ENCODE results near the gene ADGRD1.

ADGRD1 gene

GRCh38 chr12:131027876-131028586, 74.3 kb downstream of the ADGRD1 start:
- no peak for TF ChIP-seq RAD21 (IDR thresholded peaks at IDR 0.05; ENCODE audit: low read depth)
- TF ChIP-seq FOXM1 (IDR thresholded peaks at IDR 0.05; ENCODE audit: borderline replicate concordance, low read depth), result no peak
- TF ChIP-seq REST (IDR thresholded peaks at IDR 0.05; ENCODE audit: low read depth), result no peak
- TF ChIP-seq MAX (IDR thresholded peaks at IDR 0.05), result no peak
- TF ChIP-seq EGR1 (IDR thresholded peaks at IDR 0.05), result no peak

GRCh38 chr12:131028587-131029338, 75.1 kb downstream of the ADGRD1 start:
- no peak for TF ChIP-seq YY1 (IDR thresholded peaks at IDR 0.05; ENCODE audit: low read depth)
- TF ChIP-seq EGR1 (IDR thresholded peaks at IDR 0.05), result no peak
- no peak for TF ChIP-seq REST (IDR thresholded peaks at IDR 0.05; ENCODE audit: low read depth)
- no peak for TF ChIP-seq CREB1 (IDR thresholded peaks at IDR 0.05; ENCODE audit: low read depth)
- no peak for TF ChIP-seq USF1 (IDR thresholded peaks at IDR 0.05)
- no peak for TF ChIP-seq ZBTB7A (IDR thresholded peaks at IDR 0.05; ENCODE audit: low read depth)
- no peak for TF ChIP-seq TCF12 (IDR thresholded peaks at IDR 0.05; ENCODE audit: low read depth)
- TF ChIP-seq CEBPB (IDR thresholded peaks at IDR 0.05), result no peak
- TF ChIP-seq MAX (IDR thresholded peaks at IDR 0.05), result no peak
- no peak for TF ChIP-seq TEAD4 (IDR thresholded peaks at IDR 0.05)
- TF ChIP-seq NFIC (IDR thresholded peaks at IDR 0.05), result no peak
- no peak for TF ChIP-seq FOXM1 (IDR thresholded peaks at IDR 0.05; ENCODE audit: borderline replicate concordance, low read depth)
- no peak for TF ChIP-seq TAF1 (IDR thresholded peaks at IDR 0.05; ENCODE audit: low read depth)
- TF ChIP-seq RAD21 (IDR thresholded peaks at IDR 0.05; ENCODE audit: low read depth), result no peak
- no peak for TF ChIP-seq EP300 (IDR thresholded peaks at IDR 0.05; ENCODE audit: borderline replicate concordance)

GRCh38 chr12:131030472-131031328, 77.0 kb downstream of the ADGRD1 start:
- no peak for TF ChIP-seq YY1 (IDR thresholded peaks at IDR 0.05; ENCODE audit: low read depth)
- TF ChIP-seq FOXM1 (IDR thresholded peaks at IDR 0.05; ENCODE audit: borderline replicate concordance, low read depth), result no peak
- no peak for TF ChIP-seq TCF12 (IDR thresholded peaks at IDR 0.05; ENCODE audit: low read depth)
- TF ChIP-seq TEAD4 (IDR thresholded peaks at IDR 0.05), result no peak
- TF ChIP-seq REST (IDR thresholded peaks at IDR 0.05; ENCODE audit: low read depth), result no peak
- no peak for TF ChIP-seq ZBTB7A (IDR thresholded peaks at IDR 0.05; ENCODE audit: low read depth)
- TF ChIP-seq EP300 (IDR thresholded peaks at IDR 0.05; ENCODE audit: borderline replicate concordance), result no peak
- no peak for TF ChIP-seq USF1 (IDR thresholded peaks at IDR 0.05)
- TF ChIP-seq CEBPB (IDR thresholded peaks at IDR 0.05), result no peak
